HG03139 (cell line): Measurements from ENCODE around the gene CTPS1.
A peak's percentile ranks its signal among the peaks of the same experiment; 100 is the strongest.

Experiments used
- ATAC-seq: cut with Tn5 transposase; IDR thresholded peaks from one replicate; pipeline ENCODE4 v1.9.1; 2021; ENCODE audit not compliant: unreplicated experiment

The CTPS1 gene

GRCh38 chr1:40979241-40980067, at the start of gene CTPS1:
TSS of gene CTPS1 (plus strand) at chr1:40979696. CDS start at chr1:40983291, 3,595 bp downstream.
- ATAC-seq: peak; percentile 73

DNA sequence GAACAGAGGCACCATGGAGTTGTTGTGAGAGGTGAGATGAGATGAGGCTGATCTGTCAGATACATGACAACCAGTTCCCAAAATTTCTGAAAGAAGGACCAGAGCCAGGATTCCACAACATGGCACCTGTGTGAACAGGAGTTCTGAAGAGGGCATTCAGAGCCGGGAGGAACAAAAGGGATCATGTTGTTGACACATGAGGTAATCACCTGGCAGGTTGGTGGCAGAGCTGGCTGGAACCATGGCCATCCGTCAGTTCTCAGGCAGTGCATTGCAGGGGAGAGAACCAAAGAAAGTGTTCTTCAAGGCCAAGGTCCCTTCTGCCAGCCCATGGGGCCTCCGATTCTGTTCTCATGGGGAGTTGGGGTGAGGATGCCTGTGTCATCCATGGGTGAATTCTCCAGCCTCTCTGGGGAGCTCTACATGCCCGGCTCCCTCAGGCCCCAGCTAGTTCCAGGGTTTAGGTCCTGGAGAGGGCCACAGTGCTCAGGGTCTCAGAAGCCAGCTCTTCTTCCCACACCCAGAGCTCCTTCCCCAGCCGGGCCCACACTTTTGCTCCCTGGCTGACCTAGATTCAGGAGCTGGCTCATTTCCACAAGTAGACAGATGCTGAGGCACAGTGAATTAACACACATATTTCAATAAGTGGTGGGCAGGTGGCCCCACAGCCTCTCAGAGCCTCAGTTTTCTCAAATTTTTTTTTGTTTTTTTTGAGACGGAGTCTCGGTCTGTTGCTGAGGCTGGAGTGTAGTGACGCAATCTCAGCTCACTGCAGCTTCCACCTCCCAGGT, 49.1 kb upstream of the CTPS1 start:
- ATAC-seq: no peak

GRCh38 chr1:40931601-40932000, 47.9 kb upstream of the CTPS1 start:
- ATAC-seq: no peak

GRCh38 chr1:40932006-40932405, 47.5 kb upstream of the CTPS1 start:
- no peak for ATAC-seq

- ATAC-seq: no peak
These were observed 42.6 kb upstream of the CTPS1 start for GRCh38 chr1:40936931-40937339.

DNA sequence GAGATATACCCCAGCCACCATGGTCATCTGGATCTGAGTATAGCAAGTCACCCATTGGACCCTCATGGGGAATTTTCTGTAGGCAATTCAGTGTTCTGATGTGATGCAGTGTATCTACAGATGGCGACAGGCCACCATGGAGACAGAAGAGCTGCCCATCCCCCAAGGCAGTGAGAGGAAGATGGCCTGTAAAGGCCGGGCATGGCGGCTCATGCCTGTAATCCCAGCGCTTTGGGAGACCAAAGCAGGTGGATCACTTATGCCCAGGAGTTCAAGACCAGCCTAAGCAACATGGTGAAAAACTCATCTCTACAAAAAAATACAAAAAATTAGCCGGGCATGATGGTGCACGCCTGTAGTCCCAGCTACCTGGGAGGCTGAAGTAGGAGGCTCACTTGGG, 41.1 kb upstream of the CTPS1 start:
- no peak for ATAC-seq

DNA sequence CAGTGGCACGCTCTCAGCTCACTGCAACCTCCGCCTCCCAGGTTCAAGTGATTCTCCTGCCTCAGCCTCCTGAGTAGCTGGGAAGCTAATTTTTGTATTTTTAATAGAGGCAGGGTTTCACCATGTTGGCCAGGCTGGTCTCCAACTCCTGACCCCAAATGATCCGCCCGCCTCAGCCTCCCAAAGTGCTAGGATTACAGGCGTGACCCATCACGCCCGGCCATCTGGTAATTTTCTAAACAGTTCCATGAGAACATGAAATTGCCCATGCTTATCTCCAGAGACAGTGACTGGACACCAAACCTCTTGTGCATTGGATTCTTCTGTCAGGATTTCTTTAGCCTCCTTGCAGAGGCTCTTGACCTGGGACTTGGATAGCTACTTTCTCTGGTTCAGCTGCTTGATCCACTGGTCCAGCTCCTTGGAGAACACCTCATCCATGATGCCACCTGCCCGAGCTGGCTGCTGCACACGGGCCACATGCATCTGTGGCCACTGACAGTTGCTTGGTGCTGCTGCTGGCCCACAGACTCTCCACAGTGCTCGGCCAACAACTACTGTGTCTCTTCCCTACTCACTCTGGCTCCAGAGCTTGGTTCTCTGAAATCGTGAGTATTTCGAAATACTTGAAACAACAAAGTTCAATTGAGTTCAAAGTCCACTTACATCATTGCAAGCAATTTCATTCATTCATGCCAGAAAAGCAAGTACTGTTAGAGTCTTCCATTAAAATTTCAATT, 40.0 kb upstream of the CTPS1 start:
- no peak for ATAC-seq

- no peak for ATAC-seq
These were observed 35.2 kb upstream of the CTPS1 start for GRCh38 chr1:40944326-40944725.

DNA sequence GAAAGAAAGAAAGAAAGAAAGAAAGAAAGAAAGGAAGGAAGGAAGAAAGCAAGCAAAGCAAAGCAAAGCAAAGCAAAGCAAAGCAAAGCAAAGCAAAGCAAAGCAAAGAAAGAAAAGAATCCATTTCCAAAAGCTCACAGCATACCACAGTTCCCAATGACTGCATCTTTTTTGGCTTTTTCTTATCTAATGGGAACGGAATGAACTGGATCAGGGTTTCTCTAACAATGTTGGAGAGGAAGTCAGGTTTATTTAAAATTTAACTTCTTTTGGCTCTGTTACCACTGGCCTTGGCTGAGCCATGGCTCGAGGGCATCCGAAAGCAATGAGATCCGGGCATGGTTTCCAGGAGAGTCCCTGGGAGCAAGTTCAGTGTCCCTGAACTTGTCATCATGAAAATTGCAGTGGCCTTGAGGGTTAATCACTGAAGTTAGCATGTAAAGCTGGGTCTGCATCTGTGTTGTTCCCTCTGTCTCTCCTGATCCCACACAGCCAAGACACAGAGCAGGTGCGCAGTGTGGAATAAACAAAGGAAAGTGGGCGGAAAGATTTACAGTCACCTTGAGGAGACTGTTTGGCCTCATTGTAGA, 34.6 kb upstream of the CTPS1 start:
- ATAC-seq: no peak

DNA sequence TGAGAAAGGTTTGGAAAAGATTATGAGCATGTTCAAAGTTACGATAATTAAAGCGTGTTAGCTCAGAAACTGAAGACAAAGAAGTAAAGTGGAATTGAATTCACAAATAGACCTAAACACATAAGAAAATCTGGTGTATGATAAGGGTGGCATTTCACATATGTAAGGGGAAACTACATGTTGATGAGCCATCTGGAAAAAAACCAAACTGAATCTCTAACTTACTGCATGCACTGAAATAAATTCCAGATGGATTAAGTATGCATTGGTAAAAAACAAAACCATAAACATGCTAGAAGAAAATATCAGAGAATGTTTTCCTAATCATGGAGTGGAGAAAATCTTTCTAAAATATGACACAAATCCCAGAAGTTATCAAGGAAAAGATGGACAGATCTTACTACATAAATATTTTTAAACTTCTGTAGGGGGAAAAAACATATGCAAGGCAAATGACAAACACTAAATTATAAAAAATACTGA, 34.0 kb upstream of the CTPS1 start:
- ATAC-seq: no peak

DNA sequence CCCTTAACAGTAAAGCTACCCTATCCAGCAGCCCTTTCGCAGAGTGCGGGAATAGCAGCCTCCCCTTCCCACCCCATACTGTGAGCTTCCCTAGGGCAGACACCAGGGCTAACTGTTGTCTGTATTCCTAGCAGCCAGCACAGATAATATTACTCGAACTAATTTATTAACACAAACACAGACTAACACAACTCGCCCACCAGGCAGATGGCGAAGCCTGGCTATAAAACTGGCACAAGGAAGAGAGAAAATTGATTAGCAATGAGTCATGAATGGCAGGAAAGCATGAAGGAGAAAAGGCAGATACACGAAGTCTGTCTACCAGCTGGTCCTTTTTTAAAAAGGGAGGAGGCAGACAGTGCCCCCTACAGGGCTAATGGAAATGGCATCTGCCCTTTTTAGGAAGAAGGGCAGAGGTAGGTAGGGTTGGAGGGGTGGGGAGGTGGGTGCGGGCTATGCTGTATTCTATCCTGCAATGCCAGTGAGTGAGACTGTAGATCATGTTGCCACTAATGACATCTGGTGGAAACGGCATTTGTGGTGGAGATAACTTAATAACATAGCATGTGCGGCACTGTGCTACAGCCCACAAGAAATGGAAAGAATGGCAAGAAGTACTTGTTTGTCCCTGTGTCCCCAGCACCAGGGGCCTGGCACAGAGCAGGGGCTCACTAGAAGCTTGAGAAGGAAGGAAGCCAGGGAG, 30.6 kb upstream of the CTPS1 start:
- ATAC-seq: no peak

- no peak for ATAC-seq
These were observed 29.9 kb upstream of the CTPS1 start for GRCh38 chr1:40949563-40949962.

DNA sequence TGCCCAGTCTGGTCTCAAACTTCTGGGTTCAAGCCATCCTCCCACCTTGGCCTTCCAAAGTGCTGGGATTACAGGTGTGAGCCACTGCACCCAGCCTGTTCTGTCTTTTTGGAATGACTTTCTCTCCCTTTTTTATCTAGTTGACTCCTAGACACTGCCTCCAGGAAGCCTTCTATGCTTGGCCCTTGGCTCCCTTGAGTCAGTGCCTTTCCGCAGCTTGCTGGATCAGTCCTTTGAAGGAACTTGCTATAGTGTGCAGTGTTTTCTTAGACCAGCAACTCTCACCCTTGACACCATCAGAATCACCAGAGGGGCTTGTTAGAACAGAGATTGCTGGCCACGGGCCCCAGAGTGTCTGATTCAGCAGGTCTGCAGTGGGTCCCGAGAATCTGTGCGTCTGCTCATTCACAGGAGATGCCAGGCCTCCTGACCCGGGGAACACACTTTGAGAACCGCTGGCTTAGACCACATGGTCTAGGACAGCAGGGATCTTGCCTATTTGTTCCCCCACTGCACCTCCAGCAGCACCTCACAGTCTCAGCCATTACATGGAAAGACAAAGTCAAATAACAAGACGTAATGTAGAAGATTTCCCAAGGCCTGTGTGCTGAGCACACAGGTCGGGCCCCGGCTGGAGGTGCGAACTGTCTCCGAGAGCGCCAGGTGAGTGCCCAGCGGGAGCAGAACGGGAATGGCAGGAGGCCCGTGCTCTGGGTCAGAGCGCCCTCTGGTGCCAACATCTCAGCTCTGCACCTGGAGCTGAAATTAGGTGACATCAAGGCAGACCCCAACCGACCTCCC, 27.4 kb upstream of the CTPS1 start:
- no peak for ATAC-seq

DNA sequence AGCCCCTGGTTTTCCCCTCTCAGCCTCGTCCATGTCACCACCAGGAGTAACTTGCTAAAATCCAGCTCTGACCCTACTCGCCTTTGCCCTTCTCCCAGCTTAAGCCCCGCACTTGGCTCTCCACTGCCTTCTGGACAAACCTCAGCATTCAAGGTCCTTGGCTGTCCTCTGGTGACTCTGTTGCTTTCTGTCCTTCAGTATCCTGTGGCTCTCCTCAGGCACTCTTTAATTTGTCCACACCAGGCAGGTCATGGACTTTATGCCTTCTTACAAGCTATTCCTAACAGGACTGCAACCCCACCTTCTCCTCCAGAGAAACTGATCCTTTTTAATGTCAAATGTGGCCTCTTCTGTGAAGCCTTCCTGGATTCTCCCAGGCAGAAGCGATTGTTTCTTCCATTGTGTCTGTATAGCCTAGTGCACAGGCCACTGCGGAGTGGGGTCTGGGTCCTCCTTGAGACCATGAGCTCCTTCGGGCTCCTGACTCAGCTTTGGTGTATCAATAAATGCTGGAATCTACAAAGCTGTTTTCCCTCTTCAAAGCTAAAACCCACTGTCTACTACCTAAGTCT, 26.7 kb upstream of the CTPS1 start:
- ATAC-seq: no peak

DNA sequence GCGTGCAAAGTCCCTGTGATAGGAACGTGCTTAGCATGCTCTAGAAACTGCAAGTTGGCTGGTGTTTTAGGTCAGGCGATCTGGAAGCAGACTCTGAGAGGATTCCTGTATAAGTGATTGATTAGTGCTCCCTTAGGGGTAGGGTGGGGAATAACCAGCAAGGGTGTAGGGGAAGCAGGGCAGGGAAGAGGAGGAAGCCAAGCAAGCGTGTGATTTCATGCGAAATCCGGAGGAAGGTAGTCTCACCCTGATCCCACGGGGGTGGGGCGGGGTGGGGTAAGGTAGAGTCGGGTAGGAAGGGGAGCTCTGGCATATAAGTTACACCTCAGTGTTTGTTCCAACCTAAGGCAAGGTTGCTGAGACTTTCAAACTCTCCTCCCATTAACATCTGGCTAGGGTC, 24.9 kb upstream of the CTPS1 start:
- no peak for ATAC-seq

DNA sequence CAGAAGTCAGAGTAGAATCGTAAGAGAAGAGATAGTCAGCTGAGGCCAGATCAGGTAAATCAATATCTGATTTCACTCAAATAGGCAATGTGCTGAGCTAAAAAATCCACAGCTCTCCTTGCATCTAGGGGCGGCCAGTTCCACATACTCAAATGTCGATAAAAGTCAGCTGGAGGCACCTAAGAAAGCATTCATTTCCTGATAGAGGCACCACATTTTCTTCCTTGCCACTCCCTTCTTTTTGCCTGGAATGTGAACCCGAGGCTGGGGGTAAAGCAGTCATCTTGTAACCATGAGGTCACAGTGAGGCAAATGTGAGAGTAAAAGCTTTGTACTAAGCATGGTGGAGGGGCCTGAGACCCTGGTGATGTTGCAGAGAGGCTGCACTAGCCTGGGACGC, 24.2 kb upstream of the CTPS1 start:
- ATAC-seq: no peak

DNA sequence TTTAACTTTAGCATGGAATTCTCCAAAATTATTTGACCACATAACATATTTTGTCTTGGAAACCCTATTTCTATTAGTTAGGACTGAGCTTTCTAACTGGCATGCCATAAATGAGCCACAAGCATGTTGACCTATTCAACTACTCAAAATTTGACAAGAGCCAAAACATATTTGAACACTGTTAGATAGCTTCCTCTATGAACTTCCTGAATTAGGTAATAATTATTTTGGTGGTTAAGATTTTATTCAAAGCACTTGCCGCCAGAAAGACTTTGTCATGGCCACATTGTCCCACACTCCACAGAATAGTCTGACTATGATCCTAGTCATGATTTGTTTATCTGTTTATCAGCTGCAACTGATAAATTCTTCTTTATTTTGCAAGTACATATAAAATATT, 23.1 kb upstream of the CTPS1 start:
- ATAC-seq: no peak

GRCh38 chr1:40958210-40958609, 21.3 kb upstream of the CTPS1 start:
- ATAC-seq: no peak

DNA sequence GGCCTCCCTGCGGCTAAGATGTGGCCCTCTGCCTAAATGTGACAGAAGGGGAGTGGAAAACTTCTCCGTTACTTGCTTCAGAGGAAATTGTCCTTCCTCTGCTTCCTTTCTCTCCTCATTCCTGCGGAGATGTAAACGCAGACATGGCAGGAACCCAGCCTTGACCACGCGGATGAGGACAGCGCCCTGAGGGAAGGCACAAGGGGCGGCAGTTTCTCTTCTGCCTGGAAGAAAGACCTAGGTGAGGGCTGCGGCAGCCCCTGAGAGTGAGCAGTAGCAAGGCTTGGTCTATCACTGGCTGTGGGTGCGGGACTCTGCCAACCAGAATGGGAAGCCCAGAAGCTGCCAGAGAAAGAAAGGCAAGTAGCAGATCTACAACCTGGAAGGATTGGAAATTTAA, 14.0 kb upstream of the CTPS1 start:
- no peak for ATAC-seq
